Thyroid gland (tissue), 4 donors: ENCODE data around the gene COX20. TPM values are rescaled to one million over a fixed set of nuclear protein-coding genes. Genes with fewer than 3 reads are reported as not detected.
A peak's percentile ranks its signal among the peaks of the same experiment; 100 is the strongest.

Experiments
- DNase-seq, 2 donors: peaks; one replicate each; pipeline ENCODE4 v3.0.0-alpha.2; 2019
- H3K27ac ChIP-seq, 3 donors: fragments of 200-600 bp; sonication (generic); 1 replicate in 2 of 3; 2 replicates in 1 of 3; pipeline ENCODE4 v1.5.1; 2016 to 2019; ENCODE audit warnings: mild to moderate bottlenecking in 1 of 3, moderate library complexity in 1 of 3
- H3K27me3 ChIP-seq: fragments of 200-600 bp; sonication (generic); one replicate; pipeline ENCODE4 v1.5.1; 2019
- H3K36me3 ChIP-seq, 2 donors: fragments of 200-600 bp; sonication (generic); one replicate each; pipeline ENCODE4 v1.5.1; 2016 to 2019
- H3K4me1 ChIP-seq, 2 donors: fragments of 200-600 bp; sonication (generic); one replicate each; pipeline ENCODE4 v1.5.1; 2017 to 2019
- H3K4me3 ChIP-seq, 3 donors: fragments of 200-600 bp; sonication (generic); replicated peaks in 1 of 3; 1 replicate in 2 of 3; 2 replicates in 1 of 3; pipeline ENCODE4 v1.5.1; 2016; ENCODE audit warnings: mild to moderate bottlenecking in 1 of 3
- H3K9me3 ChIP-seq: fragments of 200-600 bp; sonication (generic); one replicate; pipeline ENCODE4 v1.5.1; 2017
- CTCF ChIP-seq, 6 experiments: fragments of 200-600 bp in 3 of 6; fragments of 450-650 bp in 3 of 6; sonication (generic) in 3 of 6; IDR thresholded peaks; one replicate each; pipeline ENCODE4 v1.5.1; 2016 to 2019; ENCODE audit warnings: antibody characterized with exemption in 6 of 6, mild to moderate bottlenecking in 2 of 6, inconsistent platforms in 1 of 6, moderate library complexity in 1 of 6
- POLR2A ChIP-seq, 2 donors: fragments of 450-650 bp; IDR thresholded peaks; one replicate each; pipeline ENCODE4 v1.6.1; 2017; ENCODE audit warnings: antibody characterized with exemption in 2 of 2, mild to moderate bottlenecking in 2 of 2, moderate library complexity in 1 of 2
- WGBS, 2 donors: methylation state at CpG; one replicate each; pipeline ENCODE4 v1.1.5; 2017; 5-methylcytosine and 5-hydroxymethylcytosine counted together
- intact Hi-C: fragments of 100-400 bp; cut with DNase I; formaldehyde crosslinking; loops from one replicate; pipeline ENCODE4 v1.15.1; 2023
- total RNA-seq, 4 donors: library from RNA; depleted of rRNA; stranded (reverse); fragments of >200 nt; gene quantifications; one replicate each; pipeline ENCODE4 v1.2.3, GENCODE V29; 2016

COX20 gene
- total RNA-seq, 4 donors from 2014 or later: 68.8 to 83.6 (median 73.5) TPM

GRCh38 chr1:244854166-244854565, 18.7 kb downstream of the COX20 start:
- intact Hi-C loops: no loop called here
- Histone ChIP-seq H3K4me1 (peaks cover 0 to 14% of the 10 kb centered on the region in 2 donors), H3K9me3 (no peaks in the 10 kb centered on the region), H3K27me3 (no peaks in the 10 kb centered on the region), H3K4me3 (no peak overlapping the region), H3K27ac (no peak overlapping the region), H3K36me3 (peaks cover 64 to 67% of the 10 kb centered on the region in 2 donors)
- TF ChIP-seq CTCF (IDR thresholded peaks at IDR 0.05): no peak
- no peak for TF ChIP-seq POLR2A (IDR thresholded peaks at IDR 0.05)
- no peak for DNase-seq
- 73 to 77% methylated on average over 5 of the region's 5 CpGs for WGBS, 2 donors

- peaks cover 6 to 20% of the 10 kb centered on the region in 2 donors for H3K4me1 ChIP-seq
- TF ChIP-seq POLR2A (IDR thresholded peaks at IDR 0.05) (no peak), CTCF (IDR thresholded peaks at IDR 0.05) (no peak)
Observed at GRCh38 chr1:244854865-244855578, 19.6 kb downstream of the COX20 start.

GRCh38 chr1:244857761-244858160, 22.3 kb downstream of the COX20 start:
- intact Hi-C loops: no loop called here
- no peak overlapping the region for H3K27ac ChIP-seq
- no peak overlapping the region for H3K4me3 ChIP-seq
- no peak for TF ChIP-seq POLR2A (IDR thresholded peaks at IDR 0.05)
- no peak for TF ChIP-seq CTCF (IDR thresholded peaks at IDR 0.05)
- peaks cover 63 to 74% of the 10 kb centered on the region in 2 donors for H3K36me3 ChIP-seq
- H3K27me3 ChIP-seq: no peaks in the 10 kb centered on the region
- no peaks in the 10 kb centered on the region for H3K9me3 ChIP-seq
- peaks cover 26 to 31% of the 10 kb centered on the region in 2 donors for H3K4me1 ChIP-seq
- 79 to 82% methylated on average over 3 of the region's 3 CpGs for WGBS, 2 donors
- DNase-seq: no peak

More at GRCh38 chr1:244854865-244855578, 19.6 kb downstream of the COX20 start:
- no peak for DNase-seq
- no peak overlapping the region for H3K4me3 ChIP-seq
- no peaks in the 10 kb centered on the region for H3K9me3 ChIP-seq
- WGBS, 2 donors: 70 to 75% methylated on average over 7 of the region's 7 CpGs
- peaks cover 69 to 76% of the 10 kb centered on the region in 2 donors for H3K36me3 ChIP-seq
- no peak overlapping the region for H3K27ac ChIP-seq
- no peaks in the 10 kb centered on the region for H3K27me3 ChIP-seq
- intact Hi-C loops: no loop called here

- DNase-seq: no peak
- peaks cover 26 to 31% of the 10 kb centered on the region in 2 donors for H3K4me1 ChIP-seq
- no peaks in the 10 kb centered on the region for H3K9me3 ChIP-seq
- no peak overlapping the region for H3K27ac ChIP-seq
- H3K27me3 ChIP-seq: no peaks in the 10 kb centered on the region
- intact Hi-C loops: no loop called here
- peaks cover 59 to 68% of the 10 kb centered on the region in 2 donors for H3K36me3 ChIP-seq
- no peak overlapping the region for H3K4me3 ChIP-seq
- TF ChIP-seq POLR2A (IDR thresholded peaks at IDR 0.05) (no peak), CTCF (IDR thresholded peaks at IDR 0.05) (no peak)
- 67 to 83% methylated on average over 1 of the region's 1 CpG for WGBS, 2 donors
Observed at GRCh38 chr1:244858357-244858756, 22.9 kb downstream of the COX20 start.

GRCh38 chr1:244860078-244860477, 24.6 kb downstream of the COX20 start:
- Histone ChIP-seq H3K27me3 (no peaks in the 10 kb centered on the region), H3K9me3 (no peaks in the 10 kb centered on the region), H3K27ac (peak overlapping the region in 1 of 3 donors; percentile 100), H3K36me3 (peaks cover 51 to 52% of the 10 kb centered on the region in 2 donors), H3K4me1 (peaks cover 28 to 31% of the 10 kb centered on the region in 2 donors), H3K4me3 (no peak overlapping the region)
- DNase-seq: peak; percentile 32 to 39
- 55 to 69% methylated on average over 9 of the region's 9 CpGs for WGBS, 2 donors
- TF ChIP-seq CTCF (IDR thresholded peaks at IDR 0.05) (no peak), POLR2A (IDR thresholded peaks at IDR 0.05) (no peak)
- intact Hi-C loops: loop anchor here (5.0 kb wide), 1 partner anchor 107 kb away; a partner anchor contains a TSS
